Breast epithelium (tissue), 3 donors: ENCODE data around the gene FOXRED2.

ENCODE experiments used
- CTCF ChIP-seq, 3 donors: fragments of 450-650 bp; IDR thresholded peaks; one replicate each; pipeline ENCODE4 v1.5.1; 2016 to 2017; ENCODE audit warnings: antibody characterized with exemption in 3 of 3, mild to moderate bottlenecking in 3 of 3, moderate library complexity in 3 of 3
- POLR2A ChIP-seq: fragments of 450-650 bp; IDR thresholded peaks from one replicate; pipeline ENCODE4 v1.6.1; 2016; ENCODE audit warnings: antibody characterized with exemption, mild to moderate bottlenecking, moderate library complexity
- POLR2AphosphoS5 ChIP-seq, 3 donors: sonication (generic); formaldehyde crosslinking; IDR thresholded peaks; one replicate each; pipeline ENCODE4 v1.6.1; 2017; ENCODE audit warnings: antibody characterized with exemption in 3 of 3

GRCh38 chr22:36492109-36492508 lies 14.7 kb downstream of the FOXRED2 start:
- TF ChIP-seq POLR2AphosphoS5 (IDR thresholded peaks at IDR 0.05) (no peak), CTCF (IDR thresholded peaks at IDR 0.05) (no peak), POLR2A (no peak)
